OCI-LY7 (cell line): ENCODE results near the gene HMMR. TPM values are rescaled to one million over a fixed set of nuclear protein-coding genes. Genes with fewer than 3 reads are reported as not detected.

Experiments
- BruUV-seq: library from RNA; stranded (reverse); fragments of 400-500 nt; replicated peaks from 2 replicates; lab custom pipeline; 2021; lab: Mats Ljungman, UMichigan
- CTCF ChIA-PET: fragments of 300-600 bp; sonication (Branson Sonifier 250); formaldehyde crosslinking; loops from one replicate; lab custom pipeline; 2022; ENCODE audit warnings: antibody characterized with exemption; ENCODE audit not compliant: unreplicated experiment; lab: Charles Lee
- POLR2A ChIA-PET: fragments of 300-600 bp; sonication (Branson Sonifier 250); formaldehyde crosslinking; loops from one replicate; lab custom pipeline; 2022; ENCODE audit warnings: antibody characterized with exemption; lab: Charles Lee
- DNase-seq: peaks from one replicate; pipeline ENCODE4 v3.0.0-alpha.2; 2015; ENCODE audit warnings: low spot score
- H2AFZ ChIP-seq: fragments of 200-600 bp; sonication (generic), shearing (Covaris generic); 2 replicates; pipeline ENCODE4 v1.6.1; 2014; ENCODE audit warnings: mild to moderate bottlenecking, antibody characterized with exemption, low read length, moderate library complexity
- H3K27ac ChIP-seq: fragments of 200-600 bp; sonication (generic); 2 replicates; pipeline ENCODE4 v1.5.1; 2014; ENCODE audit warnings: mixed run types, low read depth, mild to moderate bottlenecking, moderate library complexity, low read length, inconsistent platforms; ENCODE audit not compliant: poor library complexity, severe bottlenecking
- H3K36me3 ChIP-seq: fragments of 200-600 bp; sonication (generic); 2 replicates; pipeline ENCODE4 v1.6.1; 2014; ENCODE audit warnings: mild to moderate bottlenecking, antibody characterized with exemption, low read length, moderate library complexity, mixed read lengths; ENCODE audit not compliant: insufficient read depth
- H3K4me1 ChIP-seq: fragments of 200-600 bp; sonication (generic); 2 replicates; pipeline ENCODE4 v1.5.1; 2014; ENCODE audit warnings: mild to moderate bottlenecking, low read length; ENCODE audit not compliant: insufficient read depth, poor library complexity, severe bottlenecking
- H3K4me2 ChIP-seq: fragments of 200-600 bp; sonication (generic); 2 replicates; pipeline ENCODE4 v1.6.1; 2014; ENCODE audit warnings: mild to moderate bottlenecking, low read length
- H3K4me3 ChIP-seq: fragments of 200-600 bp; sonication (generic); 2 replicates; pipeline ENCODE4 v1.5.1; 2014; ENCODE audit warnings: mild to moderate bottlenecking, low read depth, low read length; ENCODE audit not compliant: poor library complexity, severe bottlenecking
- H3K79me2 ChIP-seq: fragments of 200-600 bp; sonication (generic); 2 replicates; pipeline ENCODE4 v1.6.1; 2016; ENCODE audit warnings: low read depth, mild to moderate bottlenecking, low read length, moderate library complexity, mixed read lengths; ENCODE audit not compliant: insufficient read depth
- H3K9me2 ChIP-seq: fragments of 200-600 bp; sonication (generic); 2 replicates; pipeline ENCODE4 v1.6.1; 2016; ENCODE audit warnings: mild to moderate bottlenecking, low read length, mixed read lengths; ENCODE audit not compliant: insufficient read depth
- H3K9me3 ChIP-seq: fragments of 200-600 bp; sonication (generic); 2 replicates; pipeline ENCODE4 v1.6.1; 2014; ENCODE audit warnings: mild to moderate bottlenecking, mixed run types, low read length, mixed read lengths
- H4K20me1 ChIP-seq: fragments of 200-600 bp; sonication (generic); 2 replicates; pipeline ENCODE4 v1.6.1; 2014; ENCODE audit warnings: mild to moderate bottlenecking, antibody characterized with exemption, low read length, moderate library complexity, mixed read lengths; ENCODE audit not compliant: insufficient read depth
- CTCF ChIP-seq: fragments of 200-600 bp; sonication (generic); conservative IDR thresholded peaks from 2 replicates; pipeline ENCODE4 v1.5.1; 2014; ENCODE audit warnings: mild to moderate bottlenecking, antibody characterized with exemption, low read length, moderate library complexity, mixed read lengths
- EZH2phosphoT487 ChIP-seq: fragments of 200-600 bp; sonication (generic); IDR thresholded peaks from 2 replicates; pipeline ENCODE4 v1.6.1; 2018; ENCODE audit warnings: low read depth, borderline replicate concordance, mild to moderate bottlenecking, mixed run types, antibody characterized with exemption, low read length, moderate library complexity, mixed read lengths
- intact Hi-C: fragments of 100-400 bp; cut with micrococcal nuclease; formaldehyde crosslinking; loops from one replicate; pipeline ENCODE4 v1.10.0; 2022; ENCODE audit not compliant: unreplicated experiment
- total RNA-seq, 2 experiments: library from RNA; depleted of rRNA in 1 of 2; stranded (reverse); fragments of >200 nt in 1 of 2; shearing (Covaris generic) in 1 of 2; gene quantifications; 2 replicates each; pipeline ENCODE4 v1.2.3, GENCODE V29; 2014 to 2022

HMMR gene
- total RNA-seq, 2 experiments from 2014 or later, result 44.1 to 107 TPM

- POLR2A ChIA-PET, result interaction anchor here (0.5 to 3.7 kb wide), 9 partner anchors 9 to 34 kb away, joined by 3 to 14 read pairs (median 3); no protein-coding TSS in a partner anchor
These were observed 7.2 kb downstream of the HMMR start for GRCh38 chr5:163467682-163468081.

GRCh38 chr5:163473635-163474243, 13.3 kb downstream of the HMMR start:
- TF ChIP-seq EZH2phosphoT487, result no peak
- TF ChIP-seq CTCF, result peak; percentile 69
- DNase-seq, result peak; percentile 21
- no peaks in the 10 kb centered on the region for H3K9me2 ChIP-seq
- peaks cover 99% of the 10 kb centered on the region for H3K36me3 ChIP-seq
- BruUV-seq, result no TSS peak
- H3K9me3 ChIP-seq, result no peaks in the 10 kb centered on the region
- H3K4me1 ChIP-seq, result no peaks in the 10 kb centered on the region
- ChIA-PET CTCF (no interaction called here), POLR2A (interaction anchor here (0.8 to 3.4 kb wide), 8 partner anchors 9 to 34 kb away, joined by 3 to 21 read pairs (median 5); partner anchors contain the start of genes HMMR and NUDCD2)
- no peak overlapping the region for H2AFZ ChIP-seq
- H3K79me2 ChIP-seq, result no peaks in the 10 kb centered on the region
- H3K4me2 ChIP-seq, result no peak overlapping the region
- no peak overlapping the region for H3K4me3 ChIP-seq
- H4K20me1 ChIP-seq, result no peaks in the 10 kb centered on the region
- intact Hi-C loops, result no loop called here
- no peak overlapping the region for H3K27ac ChIP-seq

More at GRCh38 chr5:163467682-163468081, 7.2 kb downstream of the HMMR start:
- H3K4me3 ChIP-seq, result no peak overlapping the region
- no peak overlapping the region for H3K4me2 ChIP-seq
- intact Hi-C loops, result loop anchor here (2.0 kb wide), 1 partner anchor 15 kb away; no protein-coding TSS in a partner anchor
- no peaks in the 10 kb centered on the region for H4K20me1 ChIP-seq
- H2AFZ ChIP-seq, result no peak overlapping the region
- CTCF ChIA-PET, result interaction anchor here (1.1 kb wide), 1 partner anchor 37 kb away, joined by 3 read pairs; the partner anchor contains the start of gene MAT2B
- no peak for DNase-seq
- H3K79me2 ChIP-seq, result peaks cover 46% of the 10 kb centered on the region
- TF ChIP-seq EZH2phosphoT487, result no peak
- no peaks in the 10 kb centered on the region for H3K9me3 ChIP-seq
- no peak overlapping the region for H3K27ac ChIP-seq
- H3K4me1 ChIP-seq, result peaks cover 10% of the 10 kb centered on the region
- peaks cover 98% of the 10 kb centered on the region for H3K36me3 ChIP-seq
- BruUV-seq, result no TSS peak
- no peaks in the 10 kb centered on the region for H3K9me2 ChIP-seq

- Histone ChIP-seq H3K27ac (no peak overlapping the region), H3K9me2 (no peaks in the 10 kb centered on the region), H3K9me3 (no peaks in the 10 kb centered on the region), H3K36me3 (peaks cover 99% of the 10 kb centered on the region), H3K4me3 (no peak overlapping the region), H3K79me2 (no peaks in the 10 kb centered on the region), H2AFZ (no peak overlapping the region), H4K20me1 (no peaks in the 10 kb centered on the region), H3K4me2 (no peak overlapping the region), H3K4me1 (no peaks in the 10 kb centered on the region)
- TF ChIP-seq CTCF (no peak), EZH2phosphoT487 (no peak)
- DNase-seq, result no peak
- intact Hi-C loops, result no loop called here
- ChIA-PET CTCF (interaction anchor here (0.6 kb wide), 2 partner anchors 14 to 83 kb away, joined by 3 read pairs; no protein-coding TSS in a partner anchor), POLR2A (interaction anchor here (0.6 to 3.4 kb wide), 5 partner anchors 8 to 61 kb away, joined by 3 to 21 read pairs (median 5); no protein-coding TSS in a partner anchor)
- BruUV-seq, result no TSS peak
These were observed 15.0 kb downstream of the HMMR start for GRCh38 chr5:163475411-163475810.
